Progenitor cell of endocrine pancreas (in vitro differentiated cells): ENCODE results near the gene OR10H5. TPM values are rescaled to one million over a fixed set of nuclear protein-coding genes. Genes with fewer than 3 reads are reported as not detected.

Source experiments
- DNase-seq: peaks from one replicate; pipeline ENCODE4 v3.0.0; 2021; ENCODE audit warnings: low spot score; ENCODE audit not compliant: unreplicated experiment
- H3K27ac Mint-ChIP-seq: 2 replicates; pipeline ENCODE4 v1.8.0; 2021; ENCODE audit warnings: mild to moderate bottlenecking, moderate library complexity, mixed read lengths
- H3K27me3 Mint-ChIP-seq: 2 replicates; pipeline ENCODE4 v1.8.0; 2021; ENCODE audit warnings: mixed read lengths
- H3K36me3 Mint-ChIP-seq: 2 replicates; pipeline ENCODE4 v1.8.0; 2022; ENCODE audit warnings: mixed read lengths; ENCODE audit not compliant: insufficient read depth
- H3K4me1 Mint-ChIP-seq: 2 replicates; pipeline ENCODE4 v1.8.0; 2021; ENCODE audit warnings: low read depth, mixed read lengths
- H3K4me3 Mint-ChIP-seq: 2 replicates; pipeline ENCODE4 v1.8.0; 2021; ENCODE audit warnings: low read depth, mild to moderate bottlenecking, moderate library complexity, mixed read lengths
- H3K9me3 Mint-ChIP-seq: 2 replicates; pipeline ENCODE4 v1.8.0; 2021; ENCODE audit warnings: low read depth, mixed read lengths
- long read RNA-seq: library from polyadenylated mRNA; unstranded; transcript quantifications from one replicate; pipeline ENCODE4 v2.0.0, GENCODE V29; 2020
- total RNA-seq: library from RNA; stranded (reverse); gene quantifications from 2 replicates; pipeline ENCODE4 v1.2.1, GENCODE V29; 2021
- TF ChIP-seq, protein P1 (sequence below): fragments of 200-600 bp; sonication (generic); IDR thresholded peaks from one replicate; pipeline ENCODE4 v1.5.0; 2021; ENCODE audit warnings: antibody characterized with exemption, mild to moderate bottlenecking; ENCODE audit not compliant: unreplicated experiment

The OR10H5 gene
- total RNA-seq, result not detected in 2 replicates
- long read RNA-seq, result 0 reads

DNA sequence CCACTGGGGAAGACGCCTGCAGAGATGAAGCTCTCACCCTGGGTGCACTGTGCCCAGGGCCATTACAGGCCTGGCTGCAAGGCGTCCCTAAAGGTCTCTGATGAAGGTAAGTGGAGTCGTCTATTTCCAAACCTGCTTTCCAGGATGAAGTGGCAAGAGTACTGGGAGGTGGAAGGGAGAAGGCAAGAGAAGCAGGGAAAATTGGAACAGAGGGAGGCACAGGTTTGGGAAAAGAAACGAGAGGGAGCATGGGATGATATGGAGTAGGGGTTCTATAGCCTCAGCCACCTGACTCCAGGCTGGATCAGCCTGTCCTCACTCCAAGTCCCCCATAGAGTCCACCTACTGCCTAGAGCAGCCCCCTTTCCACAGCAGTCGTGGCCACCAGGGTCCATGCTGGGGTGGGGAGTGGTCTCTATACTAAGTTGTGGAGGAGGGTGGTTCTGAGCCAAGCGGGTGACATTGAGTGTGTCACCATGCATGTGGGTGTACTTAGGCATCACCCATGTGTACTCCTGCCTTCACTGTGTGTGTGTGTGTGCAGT lies at the start of gene OR10H5:
Gene OR10H5 (plus strand): TSS at position 51 of the 545 bp plus-strand sequence. CDS start 6,388 bp downstream, outside the sequence.
- DNase-seq, result no peak
- H3K9me3 Mint-ChIP-seq, result peaks cover 41% of the 10 kb centered on the region
- H3K36me3 Mint-ChIP-seq, result no peaks in the 10 kb centered on the region
- H3K4me3 Mint-ChIP-seq, result no peak within 1 kb of the TSS
- no peaks in the 10 kb centered on the region for H3K27me3 Mint-ChIP-seq
- TF ChIP-seq, protein P1, sequence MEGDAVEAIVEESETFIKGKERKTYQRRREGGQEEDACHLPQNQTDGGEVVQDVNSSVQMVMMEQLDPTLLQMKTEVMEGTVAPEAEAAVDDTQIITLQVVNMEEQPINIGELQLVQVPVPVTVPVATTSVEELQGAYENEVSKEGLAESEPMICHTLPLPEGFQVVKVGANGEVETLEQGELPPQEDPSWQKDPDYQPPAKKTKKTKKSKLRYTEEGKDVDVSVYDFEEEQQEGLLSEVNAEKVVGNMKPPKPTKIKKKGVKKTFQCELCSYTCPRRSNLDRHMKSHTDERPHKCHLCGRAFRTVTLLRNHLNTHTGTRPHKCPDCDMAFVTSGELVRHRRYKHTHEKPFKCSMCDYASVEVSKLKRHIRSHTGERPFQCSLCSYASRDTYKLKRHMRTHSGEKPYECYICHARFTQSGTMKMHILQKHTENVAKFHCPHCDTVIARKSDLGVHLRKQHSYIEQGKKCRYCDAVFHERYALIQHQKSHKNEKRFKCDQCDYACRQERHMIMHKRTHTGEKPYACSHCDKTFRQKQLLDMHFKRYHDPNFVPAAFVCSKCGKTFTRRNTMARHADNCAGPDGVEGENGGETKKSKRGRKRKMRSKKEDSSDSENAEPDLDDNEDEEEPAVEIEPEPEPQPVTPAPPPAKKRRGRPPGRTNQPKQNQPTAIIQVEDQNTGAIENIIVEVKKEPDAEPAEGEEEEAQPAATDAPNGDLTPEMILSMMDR, result no peak
- no peaks in the 10 kb centered on the region for H3K4me1 Mint-ChIP-seq
- H3K27ac Mint-ChIP-seq, result no peak within 1 kb of the TSS

GRCh38 chr19:15737722-15738121 lies 49.7 kb upstream of the OR10H5 start, which contains the start of gene OR10H3:
OR10H3 (plus strand) TSS chr19:15737985; CDS start chr19:15741393, 3,408 bp downstream.
- Mint-ChIP-seq H3K27me3 (no peaks in the 10 kb centered on the region), H3K9me3 (peaks cover 57% of the 10 kb centered on the region)

DNA sequence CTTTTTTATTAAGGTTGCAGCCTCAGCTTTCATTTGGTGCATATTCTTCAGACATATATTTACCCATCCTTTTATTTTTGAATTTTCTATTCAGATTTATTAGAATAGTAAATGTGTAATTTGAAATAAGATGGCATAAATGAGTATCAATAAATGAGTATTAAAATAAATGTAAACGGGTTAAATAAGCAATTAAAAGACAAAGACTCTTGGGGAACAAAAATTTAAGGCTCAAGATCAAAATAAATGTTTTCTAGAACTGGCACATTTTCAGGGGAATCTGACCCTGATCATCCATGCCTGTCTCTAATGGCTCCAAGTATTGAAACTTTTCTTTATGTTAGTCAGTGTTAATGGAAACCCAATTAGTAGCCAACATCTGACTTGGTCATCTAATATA lies 46.7 kb upstream of the OR10H5 start:
- H3K4me3 Mint-ChIP-seq, result no peak overlapping the region
- peaks cover 53% of the 10 kb centered on the region for H3K9me3 Mint-ChIP-seq
- no peak overlapping the region for H3K27ac Mint-ChIP-seq
- no peaks in the 10 kb centered on the region for H3K27me3 Mint-ChIP-seq
- DNase-seq, result no peak
- TF ChIP-seq, protein P1, result no peak
- H3K36me3 Mint-ChIP-seq, result peaks cover 2% of the 10 kb centered on the region
- H3K4me1 Mint-ChIP-seq, result no peaks in the 10 kb centered on the region

More at GRCh38 chr19:15737722-15738121, 49.7 kb upstream of the OR10H5 start, which contains the start of gene OR10H3:
- H3K27ac Mint-ChIP-seq, result no peak within 1 kb of the TSS
- H3K4me1 Mint-ChIP-seq, result no peaks in the 10 kb centered on the region
- DNase-seq, result no peak
- H3K36me3 Mint-ChIP-seq, result peaks cover 2% of the 10 kb centered on the region
- H3K4me3 Mint-ChIP-seq, result no peak within 1 kb of the TSS
- TF ChIP-seq, protein P1, result no peak

DNA sequence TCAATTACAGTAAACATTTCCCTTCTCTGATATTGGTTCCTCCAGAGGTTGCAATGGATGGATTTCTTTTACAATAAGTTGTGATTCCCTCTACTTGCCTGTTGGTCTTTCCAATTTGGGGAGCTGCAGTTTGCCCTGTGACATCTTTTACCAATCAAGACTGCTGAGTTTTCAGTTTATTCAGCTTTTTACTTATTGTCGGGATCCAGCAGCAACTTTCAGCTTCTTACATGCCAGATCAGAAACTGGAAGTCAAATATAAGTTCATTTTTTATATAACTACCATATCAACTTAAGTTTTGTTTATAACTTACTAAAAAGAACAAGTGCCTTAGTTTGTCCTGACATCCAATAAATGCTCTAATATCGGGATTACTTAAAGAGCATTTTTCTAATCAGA lies 39.2 kb upstream of the OR10H5 start:
- TF ChIP-seq, protein P1, result no peak
- H3K36me3 Mint-ChIP-seq, result peaks cover 2% of the 10 kb centered on the region
- no peak overlapping the region for H3K4me3 Mint-ChIP-seq
- H3K9me3 Mint-ChIP-seq, result peaks cover 59% of the 10 kb centered on the region
- DNase-seq, result no peak
- H3K27me3 Mint-ChIP-seq, result no peaks in the 10 kb centered on the region
- no peak overlapping the region for H3K27ac Mint-ChIP-seq
- no peaks in the 10 kb centered on the region for H3K4me1 Mint-ChIP-seq

DNA sequence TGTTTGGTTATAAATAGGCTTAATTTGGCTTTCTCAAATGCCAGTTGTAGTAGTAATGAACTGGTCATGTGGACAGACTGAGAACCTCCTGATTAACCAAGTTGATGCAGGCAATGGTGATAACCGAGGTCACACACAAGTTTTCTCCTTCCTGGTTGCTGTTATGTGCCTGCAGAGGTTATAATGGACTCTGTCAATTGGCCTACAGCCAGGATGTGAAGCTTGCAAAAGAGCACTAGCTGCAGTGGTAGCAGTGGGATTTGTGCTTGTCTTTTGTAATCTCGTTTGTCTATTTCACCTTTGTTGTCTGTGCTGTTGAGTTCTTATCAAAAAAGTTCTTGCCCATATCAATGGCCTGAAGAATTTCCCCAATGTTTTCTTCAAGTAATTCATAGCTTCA lies 29.1 kb upstream of the OR10H5 start:
- Mint-ChIP-seq H3K4me3 (no peak overlapping the region), H3K36me3 (peaks cover 5% of the 10 kb centered on the region), H3K4me1 (no peaks in the 10 kb centered on the region), H3K9me3 (peaks cover 71% of the 10 kb centered on the region), H3K27me3 (no peaks in the 10 kb centered on the region), H3K27ac (no peak overlapping the region)
- no peak for DNase-seq
- TF ChIP-seq, protein P1, result no peak
